Type B pancreatic cell (in vitro differentiated cells): ENCODE data around the gene MRPL49. TPM values are rescaled to one million over a fixed set of nuclear protein-coding genes. Genes with fewer than 3 reads are reported as not detected.

Experiments used
- DNase-seq: peaks from one replicate; pipeline ENCODE4 v3.0.0; 2021; ENCODE audit warnings: mixed read lengths; ENCODE audit not compliant: unreplicated experiment; ENCODE audit errors: extremely low spot score
- H3K27ac Mint-ChIP-seq: 2 replicates; pipeline ENCODE4 v1.8.0; 2021; ENCODE audit warnings: mild to moderate bottlenecking, mixed read lengths
- H3K27me3 Mint-ChIP-seq: 2 replicates; pipeline ENCODE4 v1.8.0; 2021; ENCODE audit warnings: mixed read lengths
- H3K36me3 Mint-ChIP-seq: 2 replicates; pipeline ENCODE4 v1.8.0; 2021; ENCODE audit warnings: mixed read lengths
- H3K4me1 Mint-ChIP-seq: one replicate; pipeline ENCODE4 v1.8.0; 2021; ENCODE audit warnings: mixed read lengths; ENCODE audit not compliant: unreplicated experiment
- H3K4me3 Mint-ChIP-seq: 2 replicates; pipeline ENCODE4 v1.8.0; 2021; ENCODE audit warnings: mild to moderate bottlenecking, mixed read lengths
- H3K9me3 Mint-ChIP-seq: 2 replicates; pipeline ENCODE4 v1.8.0; 2021; ENCODE audit warnings: mixed read lengths
- CTCF ChIP-seq: fragments of 200-600 bp; sonication (generic); conservative IDR thresholded peaks from 2 replicates; pipeline ENCODE4 v1.5.0; 2021; ENCODE audit warnings: antibody characterized with exemption, mild to moderate bottlenecking
- total RNA-seq: library from RNA; stranded (reverse); gene quantifications from 2 replicates; pipeline ENCODE4 v1.2.1, GENCODE V29; 2021; ENCODE audit warnings: low replicate concordance

The MRPL49 gene
- total RNA-seq, 1 donor from 2014 or later = 49.1 TPM

- Mint-ChIP-seq H3K27ac (peak overlapping the region; percentile 100), H3K9me3 (no peaks in the 10 kb centered on the region), H3K4me1 (peaks cover 22% of the 10 kb centered on the region), H3K27me3 (no peaks in the 10 kb centered on the region), H3K4me3 (peak overlapping the region; percentile 97), H3K36me3 (no peaks in the 10 kb centered on the region)
- DNase-seq = no peak
- no peak for TF ChIP-seq CTCF
Observed at GRCh38 chr11:65132238-65132987, 10.3 kb downstream of the MRPL49 start.

DNA sequence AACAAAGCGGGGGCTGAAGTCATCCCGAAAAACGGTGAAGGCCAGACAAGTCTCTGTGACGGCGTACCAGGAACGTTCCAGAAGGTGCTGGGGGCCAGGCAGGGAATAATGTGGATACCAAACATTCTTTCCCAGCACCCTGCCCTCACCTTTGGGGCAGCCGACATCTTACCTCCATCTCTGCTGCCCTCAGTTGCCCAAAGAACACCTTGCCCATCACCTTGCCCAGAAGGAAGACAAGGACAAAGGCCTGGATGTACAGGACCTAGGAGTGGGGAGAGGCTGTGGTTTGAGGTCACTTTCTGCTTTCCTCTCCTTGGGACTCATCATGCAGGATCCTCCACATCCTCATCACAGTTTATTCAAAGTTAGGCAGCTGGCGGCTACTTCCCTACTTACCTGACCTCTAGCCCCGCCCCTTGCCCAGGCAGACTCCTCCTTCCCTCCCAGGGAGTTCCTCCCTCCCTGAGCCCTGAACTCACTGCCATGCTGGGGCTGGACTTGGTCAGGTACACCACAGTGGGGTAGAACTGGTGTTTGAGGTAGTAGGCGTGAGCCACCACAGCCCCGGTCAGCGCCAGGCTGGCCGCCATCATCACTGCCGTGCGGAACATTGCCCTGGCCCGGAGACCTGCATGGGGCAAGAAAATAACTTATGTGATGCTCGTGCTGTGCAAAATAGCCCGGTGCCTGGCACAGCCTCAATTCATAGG, 11.0 kb downstream of the MRPL49 start:
- Mint-ChIP-seq H3K4me3 (peak overlapping the region; percentile 97), H3K36me3 (no peaks in the 10 kb centered on the region), H3K9me3 (no peaks in the 10 kb centered on the region), H3K27ac (peak overlapping the region; percentile 100), H3K27me3 (no peaks in the 10 kb centered on the region), H3K4me1 (peaks cover 22% of the 10 kb centered on the region)
- no peak for TF ChIP-seq CTCF
- DNase-seq = no peak

GRCh38 chr11:65133724-65134123, 11.6 kb downstream of the MRPL49 start:
- H3K36me3 Mint-ChIP-seq = no peaks in the 10 kb centered on the region
- H3K4me1 Mint-ChIP-seq = peaks cover 22% of the 10 kb centered on the region
- no peak for DNase-seq
- no peak for TF ChIP-seq CTCF
- H3K9me3 Mint-ChIP-seq = no peaks in the 10 kb centered on the region
- no peaks in the 10 kb centered on the region for H3K27me3 Mint-ChIP-seq
- H3K4me3 Mint-ChIP-seq = peak overlapping the region; percentile 97
- peak overlapping the region; percentile 100 for H3K27ac Mint-ChIP-seq

GRCh38 chr11:65134240-65134951, 12.3 kb downstream of the MRPL49 start, which contains the start of gene SYVN1:
SYVN1 (minus strand) TSS chr11:65134519; CDS start chr11:65133601, 918 bp downstream.
- no peaks in the 10 kb centered on the region for H3K36me3 Mint-ChIP-seq
- peak within 1 kb of the TSS; percentile 100 for H3K27ac Mint-ChIP-seq
- peaks cover 22% of the 10 kb centered on the region for H3K4me1 Mint-ChIP-seq
- peak; percentile 90 for DNase-seq
- no peaks in the 10 kb centered on the region for H3K27me3 Mint-ChIP-seq
- H3K9me3 Mint-ChIP-seq = no peaks in the 10 kb centered on the region
- H3K4me3 Mint-ChIP-seq = peak within 1 kb of the TSS; percentile 97
- TF ChIP-seq CTCF = no peak

GRCh38 chr11:65134952-65135632, 13.0 kb downstream of the MRPL49 start:
- peak overlapping the region; percentile 97 for H3K4me3 Mint-ChIP-seq
- H3K4me1 Mint-ChIP-seq = peaks cover 22% of the 10 kb centered on the region
- no peaks in the 10 kb centered on the region for H3K36me3 Mint-ChIP-seq
- H3K27me3 Mint-ChIP-seq = peaks cover 3% of the 10 kb centered on the region
- TF ChIP-seq CTCF = no peak
- H3K27ac Mint-ChIP-seq = peak overlapping the region; percentile 100
- H3K9me3 Mint-ChIP-seq = no peaks in the 10 kb centered on the region
- DNase-seq = peak; percentile 83
